ENCODE measurements around the gene FGD2. TPM values are rescaled to one million over a fixed set of nuclear protein-coding genes. Genes with fewer than 3 reads are reported as not detected.
"Not testable (repeated sequence)": the region's sequence is repeated elsewhere in the genome, so short reads cannot be mapped to it uniquely, and the experiment has no call there.

Gene FGD2
- total and polyA plus RNA-seq, 2 of the 8 experiments (the other 6 are each of a cell fraction or from before 2014, with no cell fraction given): 0.12 to 0.32 TPM

DNA sequence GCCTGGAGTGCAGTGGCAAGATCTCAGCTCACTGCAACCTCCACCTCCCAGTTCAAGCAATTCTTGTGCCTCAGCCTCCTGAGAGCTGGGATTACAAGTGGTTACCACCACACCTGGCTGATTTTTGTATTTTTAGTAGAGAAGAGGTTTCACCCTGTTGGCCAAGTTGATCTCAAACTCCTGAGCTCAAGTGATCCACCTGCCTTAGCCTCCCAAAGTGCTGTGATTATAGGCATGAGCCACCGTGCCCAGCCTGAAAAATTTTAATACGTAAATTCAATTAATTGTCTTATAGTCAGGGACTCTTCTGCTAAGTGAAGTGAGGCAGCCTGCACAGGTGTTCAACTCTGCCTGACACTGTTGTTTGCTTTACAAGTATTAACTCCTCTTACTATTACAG is 15.1 kb upstream of the FGD2 start:
- POLR2A ChIA-PET (ENCODE audit: partially characterized antibody): not testable (repeated sequence)

More for the DNA sequence above, 15.1 kb upstream of the FGD2 start:
- H3K27ac ChIP-seq (ENCODE audit: low read depth, low read length); H3K4me1 ChIP-seq (replicated peaks in 1 of 4; ENCODE audit: control insufficient read depth in 3 of 4, insufficient read depth in 4 of 4, low read length in 3 of 4); H4K20me1 ChIP-seq (replicated peaks in 1 of 2; ENCODE audit: control insufficient read depth in 1 of 2, insufficient read depth in 2 of 2, low read length in 2 of 2); H3K23ac ChIP-seq (ENCODE audit: insufficient read length); H2AK5ac ChIP-seq (ENCODE audit: low read depth, low read length); H2BK12ac ChIP-seq (ENCODE audit: low read depth, low read length); H3K18ac ChIP-seq (ENCODE audit: extremely low read depth, low read length); H4K5ac ChIP-seq (ENCODE audit: insufficient read length, low read depth, low read length); H4K8ac ChIP-seq (ENCODE audit: extremely low read depth, insufficient read depth, low read length); H3K4me2 ChIP-seq (ENCODE audit: insufficient read depth in 1 of 2, low read depth in 2 of 2, low read length in 2 of 2); H2AFZ ChIP-seq (ENCODE audit: low read length); H3K9me3 ChIP-seq (ENCODE audit: insufficient read depth in 2 of 2, low read depth in 1 of 2, low read length in 1 of 2); FAIRE-seq; H3K14ac ChIP-seq (ENCODE audit: insufficient read length); H3K79me1 ChIP-seq (ENCODE audit: low read depth, low read length); H2BK120ac ChIP-seq (replicated peaks; ENCODE audit: low read depth, low read length); H3K23me2 ChIP-seq (ENCODE audit: low read depth, low read length); H3K79me2 ChIP-seq (ENCODE audit: control insufficient read depth in 1 of 2, insufficient read depth in 2 of 2, low read length in 2 of 2); H3K4me3 ChIP-seq (ENCODE audit: extremely low read depth in 1 of 4, insufficient read depth in 2 of 4, low read depth in 3 of 4, low read length in 4 of 4); H3K9ac ChIP-seq (replicated peaks in 1 of 4; ENCODE audit: extremely low read depth in 1 of 4, low read depth in 3 of 4, low read length in 3 of 4); H2BK5ac ChIP-seq (ENCODE audit: low read depth, low read length); DNase-seq (ENCODE audit: low read depth in 1 of 2, low spot score in 2 of 2); H2BK15ac ChIP-seq (ENCODE audit: low read length); H3K27me3 ChIP-seq (replicated peaks in 1 of 4; ENCODE audit: control insufficient read depth in 3 of 4, extremely low read depth in 1 of 4, insufficient read depth in 3 of 4, low read length in 3 of 4); H3K4ac ChIP-seq (replicated peaks; ENCODE audit: insufficient read length, low read depth, low read length); H3K56ac ChIP-seq (replicated peaks; ENCODE audit: insufficient read length, low read depth, low read length); H4K91ac ChIP-seq (replicated peaks; ENCODE audit: insufficient read length, low read length); H2BK20ac ChIP-seq (ENCODE audit: low read length); H3K36me3 ChIP-seq (ENCODE audit: control insufficient read depth in 2 of 4, insufficient read depth in 4 of 4, low read length in 3 of 4): not testable (repeated sequence)
- 94% methylated on average over 2 of the region's 2 CpGs; no CpG with 5 or more reads in 1 of the 2 experiments for WGBS, 2 experiments (ENCODE audit: extremely low coverage in 1 of 2, insufficient coverage in 1 of 2, insufficient read length in 1 of 2, insufficient replicate concordance in 2 of 2, low coverage in 1 of 2, low lambda C conversion rate in 2 of 2, missing lambda C conversion rate in 1 of 2)
- CTCF ChIA-PET (ENCODE audit: partially characterized antibody): interaction anchor here (1.0 to 3.5 kb wide), 6 partner anchors 10 to 38 kb away, joined by 3 to 21 read pairs (median 4); no protein-coding TSS in a partner anchor

Data from H1 (cell line).